ENCODE measurements around the gene KCNAB1.

KCNAB1 gene

GRCh38 chr3:156377718-156378117, 257.3 kb downstream of the KCNAB1 start:
- DNase-seq = no peak

- DNase-seq = no peak
These were observed 258.5 kb downstream of the KCNAB1 start for GRCh38 chr3:156378871-156379270.

GRCh38 chr3:156379327-156379726, 258.9 kb downstream of the KCNAB1 start:
- DNase-seq = no peak

GRCh38 chr3:156381253-156381652, 260.9 kb downstream of the KCNAB1 start:
- DNase-seq = no peak

- DNase-seq = no peak
These were observed 262.3 kb downstream of the KCNAB1 start for GRCh38 chr3:156382458-156383346.

GRCh38 chr3:156383441-156384025, 263.2 kb downstream of the KCNAB1 start:
- DNase-seq = no peak

- peak; percentile 12 for DNase-seq
These were observed 268.4 kb downstream of the KCNAB1 start for GRCh38 chr3:156388497-156389448.

GRCh38 chr3:156389449-156389950, 269.1 kb downstream of the KCNAB1 start:
- no peak for DNase-seq

- DNase-seq = no peak
These were observed 270.5 kb downstream of the KCNAB1 start for GRCh38 chr3:156390846-156391245.

GRCh38 chr3:156395961-156396710, 275.8 kb downstream of the KCNAB1 start:
- DNase-seq = no peak

GRCh38 chr3:156396851-156397250, 276.5 kb downstream of the KCNAB1 start:
- DNase-seq = no peak

- DNase-seq = no peak
These were observed 277.2 kb downstream of the KCNAB1 start for GRCh38 chr3:156397534-156397933.

GRCh38 chr3:156400062-156400461, 279.7 kb downstream of the KCNAB1 start:
- no peak for DNase-seq

- no peak for DNase-seq
These were observed 280.4 kb downstream of the KCNAB1 start for GRCh38 chr3:156400735-156401134.

GRCh38 chr3:156404217-156404616, 283.8 kb downstream of the KCNAB1 start:
- DNase-seq = no peak

GRCh38 chr3:156406393-156406792, 286.0 kb downstream of the KCNAB1 start:
- no peak for DNase-seq

GRCh38 chr3:156407617-156408225, 287.3 kb downstream of the KCNAB1 start:
- no peak for DNase-seq

GRCh38 chr3:156409694-156410093, 289.3 kb downstream of the KCNAB1 start:
- no peak for DNase-seq

- DNase-seq = no peak
These were observed 292.2 kb downstream of the KCNAB1 start for GRCh38 chr3:156412600-156412999.

GRCh38 chr3:156413293-156413892, 293.0 kb downstream of the KCNAB1 start:
- peak; percentile 84 for DNase-seq

GRCh38 chr3:156416846-156417558, 296.6 kb downstream of the KCNAB1 start:
- peak; percentile 47 for DNase-seq

Measured in DMS 273 treated with DMSO at 0.1 percent for 48 hours (cell line).